BE2C (cell line): ENCODE data around the gene IFIT3.
"Not testable (repeated sequence)": the region's sequence is repeated elsewhere in the genome, so short reads cannot be mapped to it uniquely, and the experiment has no call there.

Experiments used
- DNase-seq: peaks from one replicate; pipeline ENCODE4 v3.0.0-alpha.2; 2020
- H3K27me3 ChIP-seq: fragments of 250-450 bp; sonication (Bioruptor Pico); 2 replicates; pipeline ENCODE4 v1.5.1; 2020; ENCODE audit warnings: mild to moderate bottlenecking
- H3K36me3 ChIP-seq: fragments of 250-450 bp; sonication (Bioruptor Pico); 2 replicates; pipeline ENCODE4 v1.5.1; 2020; ENCODE audit warnings: mild to moderate bottlenecking
- H3K4me1 ChIP-seq: fragments of 250-450 bp; sonication (Bioruptor Pico); 2 replicates; pipeline ENCODE4 v1.5.1; 2020
- H3K4me3 ChIP-seq: 2 replicates; pipeline ENCODE4 v1.5.1; 2011; ENCODE audit warnings: low read depth, low read length
- H3K9me3 ChIP-seq: fragments of 250-450 bp; sonication (Bioruptor Pico); 2 replicates; pipeline ENCODE4 v1.5.1; 2020
- TF ChIP-seq, protein P1 (sequence below): IDR thresholded peaks from 2 replicates; pipeline ENCODE4 v1.5.1; 2012; ENCODE audit warnings: mild to moderate bottlenecking, low read depth, low read length

The IFIT3 gene

DNA sequence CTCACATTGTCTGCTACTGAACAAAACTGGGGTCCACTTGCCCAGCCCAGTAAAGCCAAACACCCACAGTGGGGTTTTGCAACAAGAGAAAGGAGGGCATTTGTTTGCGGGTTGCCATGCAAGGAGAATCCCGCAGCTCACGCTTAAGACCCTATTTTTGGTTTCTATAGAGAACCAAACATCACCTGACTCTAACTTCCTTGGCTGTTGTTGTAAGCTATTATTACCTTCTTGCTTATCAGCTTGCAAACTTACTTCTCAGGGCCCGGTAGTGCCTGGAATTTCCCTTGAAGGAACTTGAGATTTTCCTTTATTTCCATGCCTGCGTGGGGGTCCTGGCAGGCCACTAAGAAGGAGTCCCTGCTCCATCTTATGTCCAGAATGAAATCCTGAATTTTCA lies 20.7 kb downstream of the IFIT3 start:
- no peaks in the 10 kb centered on the region for H3K4me1 ChIP-seq
- H3K36me3 ChIP-seq, result no peaks in the 10 kb centered on the region
- no peak overlapping the region for H3K4me3 ChIP-seq
- DNase-seq, result no peak
- H3K27me3 ChIP-seq, result no peaks in the 10 kb centered on the region
- TF ChIP-seq, protein P1, sequence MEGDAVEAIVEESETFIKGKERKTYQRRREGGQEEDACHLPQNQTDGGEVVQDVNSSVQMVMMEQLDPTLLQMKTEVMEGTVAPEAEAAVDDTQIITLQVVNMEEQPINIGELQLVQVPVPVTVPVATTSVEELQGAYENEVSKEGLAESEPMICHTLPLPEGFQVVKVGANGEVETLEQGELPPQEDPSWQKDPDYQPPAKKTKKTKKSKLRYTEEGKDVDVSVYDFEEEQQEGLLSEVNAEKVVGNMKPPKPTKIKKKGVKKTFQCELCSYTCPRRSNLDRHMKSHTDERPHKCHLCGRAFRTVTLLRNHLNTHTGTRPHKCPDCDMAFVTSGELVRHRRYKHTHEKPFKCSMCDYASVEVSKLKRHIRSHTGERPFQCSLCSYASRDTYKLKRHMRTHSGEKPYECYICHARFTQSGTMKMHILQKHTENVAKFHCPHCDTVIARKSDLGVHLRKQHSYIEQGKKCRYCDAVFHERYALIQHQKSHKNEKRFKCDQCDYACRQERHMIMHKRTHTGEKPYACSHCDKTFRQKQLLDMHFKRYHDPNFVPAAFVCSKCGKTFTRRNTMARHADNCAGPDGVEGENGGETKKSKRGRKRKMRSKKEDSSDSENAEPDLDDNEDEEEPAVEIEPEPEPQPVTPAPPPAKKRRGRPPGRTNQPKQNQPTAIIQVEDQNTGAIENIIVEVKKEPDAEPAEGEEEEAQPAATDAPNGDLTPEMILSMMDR, result no peak
- no peaks in the 10 kb centered on the region for H3K9me3 ChIP-seq

DNA sequence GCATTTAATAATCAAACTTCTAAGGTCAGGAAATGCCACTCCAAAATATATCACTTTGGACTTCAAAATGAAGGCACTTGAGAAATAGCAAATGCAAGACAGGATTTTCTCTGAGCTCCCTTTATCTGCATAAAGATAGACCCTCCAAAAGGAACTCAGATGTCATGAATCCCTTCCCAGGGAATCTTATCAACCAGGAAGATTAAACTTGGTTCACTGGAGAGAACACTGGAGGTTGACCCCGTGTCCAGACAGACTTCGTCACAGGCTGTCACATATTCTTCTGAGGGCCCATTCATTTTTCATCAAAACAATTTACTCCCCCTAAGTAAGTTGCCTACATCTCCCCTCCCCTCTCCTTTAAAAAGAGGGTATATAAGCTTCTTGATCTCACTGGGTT lies 21.2 kb downstream of the IFIT3 start:
- H3K36me3 ChIP-seq, result no peaks in the 10 kb centered on the region
- no peak for DNase-seq

DNA sequence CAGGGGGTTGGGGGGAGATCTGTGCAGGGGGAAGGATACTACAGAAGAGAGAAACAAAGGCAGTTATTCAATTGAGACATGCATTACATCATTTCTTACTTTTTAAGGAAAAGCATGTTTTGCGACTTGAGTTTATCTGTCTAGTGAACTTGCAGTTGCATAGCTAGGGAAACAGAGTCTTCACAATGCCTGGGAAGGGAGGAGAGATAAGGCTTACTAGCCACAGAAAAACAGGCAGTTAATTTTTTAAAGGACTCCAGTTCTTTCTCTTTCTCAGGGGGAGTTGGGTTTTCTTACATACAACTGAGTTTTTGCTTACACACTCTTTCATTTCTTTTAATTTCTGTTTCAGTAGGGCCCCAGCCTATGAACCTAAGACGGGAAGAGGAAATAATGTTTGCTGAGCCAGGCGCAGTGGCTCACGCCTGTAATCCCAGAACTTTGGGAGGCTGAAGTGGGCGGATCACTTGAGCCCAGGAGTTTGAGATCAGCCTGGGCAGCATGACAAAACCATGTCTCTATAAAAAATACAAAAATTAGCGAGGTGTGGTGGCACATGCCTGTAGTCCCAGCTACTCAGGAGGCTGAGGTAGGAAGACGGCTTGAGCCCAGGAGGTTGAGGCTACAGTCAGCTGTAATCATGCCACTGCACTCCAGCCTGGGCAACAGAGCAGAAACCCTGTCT lies 23.0 kb downstream of the IFIT3 start:
- DNase-seq, H3K4me3 ChIP-seq, H3K36me3 ChIP-seq, H3K4me1 ChIP-seq, H3K9me3 ChIP-seq, H3K27me3 ChIP-seq: not testable (repeated sequence)

More for the DNA sequence above, 21.2 kb downstream of the IFIT3 start:
- Histone ChIP-seq H3K27me3 (no peaks in the 10 kb centered on the region), H3K9me3 (no peaks in the 10 kb centered on the region), H3K4me1 (no peaks in the 10 kb centered on the region), H3K4me3 (no peak overlapping the region)
- TF ChIP-seq, protein P1, result no peak

DNA sequence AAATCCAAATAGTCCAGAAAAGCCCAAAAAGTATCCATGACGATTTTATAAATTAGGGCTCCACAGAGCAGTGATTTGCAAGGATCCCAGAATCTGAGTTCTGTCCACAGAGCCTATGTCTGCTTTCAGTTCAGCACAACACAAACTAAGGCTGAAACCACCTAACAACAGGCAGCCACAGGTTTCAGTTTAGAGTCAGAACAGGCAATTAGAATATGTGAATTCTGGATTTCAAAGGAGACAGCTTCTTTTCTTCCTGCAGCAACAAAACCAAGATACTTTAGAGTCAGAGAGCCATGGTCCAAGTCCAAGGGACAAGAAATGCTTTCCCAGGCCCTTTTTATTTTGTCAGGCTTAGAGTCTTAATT lies 23.6 kb downstream of the IFIT3 start:
- H3K9me3 ChIP-seq, result no peaks in the 10 kb centered on the region
- H3K27me3 ChIP-seq, result no peaks in the 10 kb centered on the region
- no peaks in the 10 kb centered on the region for H3K36me3 ChIP-seq
- no peak for DNase-seq
- no peak overlapping the region for H3K4me3 ChIP-seq
- H3K4me1 ChIP-seq, result no peaks in the 10 kb centered on the region
- TF ChIP-seq, protein P1, result no peak

DNA sequence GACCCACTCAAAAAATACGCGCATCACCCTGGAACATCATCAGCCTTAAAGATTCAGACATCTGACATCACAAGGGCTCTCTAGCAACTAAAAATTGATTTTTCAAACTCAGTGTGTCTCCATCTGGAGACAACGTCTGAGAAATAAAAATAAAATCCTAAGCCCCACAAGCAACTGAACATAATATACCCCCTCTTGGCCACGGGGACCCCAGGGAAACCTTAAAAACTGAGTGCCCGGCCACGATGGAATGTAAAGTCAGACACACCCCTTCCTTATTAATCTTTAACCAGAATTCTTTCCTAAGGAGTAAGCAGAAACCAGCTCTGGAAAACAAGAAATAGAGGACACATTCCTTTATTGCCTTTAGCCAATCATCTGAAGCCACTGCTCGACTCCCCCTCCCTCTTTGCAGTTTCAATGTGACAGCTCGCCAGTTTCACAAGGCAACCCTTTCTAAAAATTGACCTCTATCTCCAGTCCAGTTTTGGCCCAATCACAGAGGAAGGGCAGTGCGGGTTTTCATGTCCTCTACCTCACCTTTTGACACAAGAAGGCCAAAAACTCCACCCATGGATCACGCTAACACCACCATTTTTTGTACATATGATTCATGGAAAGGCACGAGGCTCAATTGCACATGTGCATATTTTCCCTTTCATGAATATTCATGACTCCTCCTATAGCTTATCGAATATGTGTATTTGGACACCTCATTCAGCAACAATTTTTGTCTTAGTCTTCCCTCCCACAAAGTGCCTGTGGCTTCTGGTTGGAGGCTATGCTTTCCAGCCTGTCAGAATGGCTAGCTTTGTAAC lies 24.2 kb downstream of the IFIT3 start:
- H3K4me3 ChIP-seq, result no peak overlapping the region
- no peak for DNase-seq
- no peaks in the 10 kb centered on the region for H3K4me1 ChIP-seq

DNA sequence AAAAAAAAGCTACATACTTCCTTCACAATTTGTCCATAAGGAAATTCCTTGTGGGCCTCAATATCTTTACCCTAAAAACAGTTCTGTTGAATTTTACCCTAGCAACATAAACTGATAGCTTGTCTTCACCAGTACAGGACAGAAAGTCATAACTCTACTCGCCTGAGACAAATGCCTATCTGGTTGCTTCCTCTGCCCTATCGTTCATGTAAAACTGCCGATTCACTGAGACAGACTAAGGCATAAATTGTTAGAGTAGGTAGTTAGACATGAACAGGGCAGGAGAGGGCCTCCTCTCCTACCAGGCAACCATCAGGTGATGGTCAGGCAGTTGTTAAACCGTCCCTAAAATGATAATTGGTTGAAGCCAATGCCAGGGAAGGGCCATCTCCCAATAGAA lies 25.0 kb downstream of the IFIT3 start:
- TF ChIP-seq, protein P1, result no peak
- no peak overlapping the region for H3K4me3 ChIP-seq
- H3K36me3 ChIP-seq, result no peaks in the 10 kb centered on the region
- H3K9me3 ChIP-seq, result no peaks in the 10 kb centered on the region
- no peak for DNase-seq
- H3K4me1 ChIP-seq, result no peaks in the 10 kb centered on the region
- no peaks in the 10 kb centered on the region for H3K27me3 ChIP-seq

More for the DNA sequence above, 24.2 kb downstream of the IFIT3 start:
- TF ChIP-seq, protein P1, result no peak
- Histone ChIP-seq H3K9me3 (no peaks in the 10 kb centered on the region), H3K27me3 (no peaks in the 10 kb centered on the region), H3K36me3 (no peaks in the 10 kb centered on the region)
